HCT116 (cell line): ENCODE results near the gene BAHCC1. TPM values are rescaled to one million over a fixed set of nuclear protein-coding genes. Genes with fewer than 3 reads are reported as not detected.

Experiments used
- ATAC-seq: fragments of 200-7000 bp; cut with Tn5 transposase; 2 replicates; pipeline ENCODE4 v1.9.1; 2020; ENCODE audit warnings: mild to moderate bottlenecking, moderate library complexity
- BruUV-seq: library from RNA; stranded (reverse); fragments of 400-500 nt; replicated peaks from 2 replicates; lab custom pipeline; 2021; lab: Mats Ljungman, UMichigan
- CTCF ChIA-PET: fragments of 300-600 bp; sonication (Branson Sonifier 250); formaldehyde crosslinking; loops from one replicate; lab custom pipeline; 2021; ENCODE audit warnings: antibody characterized with exemption; lab: Charles Lee
- POLR2A ChIA-PET: fragments of 300-600, 350-600 bp; sonication (Branson Sonifier 250); formaldehyde crosslinking; loops from one replicate; lab custom pipeline; 2021; ENCODE audit warnings: antibody characterized with exemption; lab: Charles Lee
- RAD21 ChIA-PET, 2 experiments: fragments of 300-600 bp; sonication (Branson Sonifier 250); formaldehyde crosslinking; loops; one replicate each; lab custom pipeline; 2023; ENCODE audit warnings: low total read pairs in 2 of 2; ENCODE audit not compliant: uncharacterized antibody in 2 of 2, unreplicated experiment in 2 of 2, low non-redundant PET in 1 of 2; lab: Charles Lee
- DNase-seq: peaks from one replicate; pipeline ENCODE4 v3.0.0-alpha.2; 2010; ENCODE audit warnings: low read depth, low spot score
- H2AFZ ChIP-seq: fragments of 200-600 bp; shearing (Covaris generic), sonication (generic); 2 replicates; pipeline ENCODE4 v1.6.1; 2017; ENCODE audit warnings: low read depth, mixed run types, mixed read lengths, antibody characterized with exemption, low read length; ENCODE audit not compliant: poor library complexity, severe bottlenecking
- H3K27ac ChIP-seq: 2 replicates; pipeline ENCODE4 v1.5.1; 2012; ENCODE audit warnings: low read depth, low read length
- H3K27me3 ChIP-seq: fragments of 200-600 bp; sonication (generic); 2 replicates; pipeline ENCODE4 v1.6.1; 2016; ENCODE audit warnings: mixed run types, low read length, mixed read lengths; ENCODE audit not compliant: insufficient read depth
- H3K36me3 ChIP-seq, 2 experiments: fragments of 200-500 bp in 1 of 2; fragments of 200-600 bp in 1 of 2; sonication (Bioruptor generic) in 1 of 2; sonication (generic) in 1 of 2; 2 replicates each; pipeline versions ENCODE4 v1.5.1 to v1.6.1; 2014 to 2016; ENCODE audit warnings: low read length in 2 of 2, inconsistent platforms in 1 of 2, mixed read lengths in 1 of 2, mixed run types in 1 of 2; ENCODE audit not compliant: insufficient read depth in 2 of 2, control insufficient read depth in 1 of 2
- H3K4me1 ChIP-seq, 2 experiments: fragments of 200-600 bp in 1 of 2; sonication (generic) in 1 of 2; 2 replicates each; pipeline versions ENCODE4 v1.5.1 to v1.6.1; 2012 to 2017; ENCODE audit warnings: low read length in 2 of 2, inconsistent platforms in 1 of 2, mild to moderate bottlenecking in 1 of 2, mixed read lengths in 1 of 2, mixed run types in 1 of 2, moderate library complexity in 1 of 2; ENCODE audit not compliant: insufficient read depth in 2 of 2, control insufficient read depth in 1 of 2
- H3K4me2 ChIP-seq: fragments of 200-600 bp; sonication (generic); 2 replicates; pipeline ENCODE4 v1.6.1; 2017; ENCODE audit warnings: mixed run types, low read length, mixed read lengths
- H3K4me3 ChIP-seq, 2 experiments: fragments of 200-600 bp in 1 of 2; sonication (generic) in 1 of 2; replicated peaks in 1 of 2; 2 replicates each; pipeline ENCODE4 v1.5.1; 2011 to 2016; ENCODE audit warnings: low read length in 2 of 2, control low read depth in 1 of 2, low read depth in 1 of 2, mild to moderate bottlenecking in 1 of 2, mixed read lengths in 1 of 2, mixed run types in 1 of 2
- H3K79me2 ChIP-seq: fragments of 200-600 bp; sonication (generic); 2 replicates; pipeline ENCODE4 v1.6.1; 2017; ENCODE audit warnings: mild to moderate bottlenecking, mixed run types, low read length, moderate library complexity, mixed read lengths; ENCODE audit not compliant: insufficient read depth
- H3K9ac ChIP-seq: fragments of 200-600 bp; sonication (generic); 2 replicates; pipeline ENCODE4 v1.6.1; 2016; ENCODE audit warnings: low read length, mixed read lengths
- H3K9me2 ChIP-seq: fragments of 200-600 bp; sonication (generic), shearing (Covaris generic); 2 replicates; pipeline ENCODE4 v1.6.1; 2017; ENCODE audit warnings: mixed run types, mild to moderate bottlenecking, moderate library complexity; ENCODE audit not compliant: insufficient read depth
- H3K9me3 ChIP-seq, 2 experiments: fragments of 200-500 bp in 1 of 2; fragments of 200-600 bp in 1 of 2; sonication (Bioruptor generic) in 1 of 2; sonication (generic) in 1 of 2; 2 replicates each; pipeline ENCODE4 v1.6.1; 2014 to 2017; ENCODE audit warnings: low read length in 2 of 2, mixed read lengths in 2 of 2, inconsistent platforms in 1 of 2, low read depth in 1 of 2, mild to moderate bottlenecking in 1 of 2, mixed run types in 1 of 2, moderate library complexity in 1 of 2; ENCODE audit not compliant: control insufficient read depth in 1 of 2, insufficient read depth in 1 of 2
- H4K20me1 ChIP-seq: fragments of 200-600 bp; sonication (generic), shearing (Covaris generic); 2 replicates; pipeline ENCODE4 v1.6.1; 2017; ENCODE audit warnings: mixed run types, mild to moderate bottlenecking, moderate library complexity; ENCODE audit not compliant: insufficient read depth
- ATF3 ChIP-seq: IDR thresholded peaks from 2 replicates; pipeline ENCODE4 v1.6.1; 2012
- CBX3 ChIP-seq: IDR thresholded peaks from 2 replicates; pipeline ENCODE4 v1.6.1; 2012; ENCODE audit warnings: low read depth
- CEBPB ChIP-seq: IDR thresholded peaks from 2 replicates; pipeline ENCODE4 v1.6.1; 2012; ENCODE audit warnings: low read depth
- CTCF ChIP-seq, 3 experiments: fragments of 200-600 bp in 1 of 3; sonication (generic) in 1 of 3; IDR thresholded peaks in 2 of 3; conservative IDR thresholded peaks in 1 of 3; 2 replicates each; pipeline ENCODE4 v1.5.1; 2012 to 2017; ENCODE audit warnings: low read depth in 2 of 3, low read length in 2 of 3, antibody characterized with exemption in 1 of 3, borderline replicate concordance in 1 of 3, control low read depth in 1 of 3, mild to moderate bottlenecking in 1 of 3, mixed read lengths in 1 of 3, mixed run types in 1 of 3, moderate library complexity in 1 of 3; ENCODE audit not compliant: insufficient read depth in 1 of 3
- EGR1 ChIP-seq: IDR thresholded peaks from 2 replicates; pipeline ENCODE4 v1.6.1; 2012; ENCODE audit warnings: low read depth
- JUND ChIP-seq: IDR thresholded peaks from 2 replicates; pipeline ENCODE4 v1.6.1; 2012
- POLR2A ChIP-seq: IDR thresholded peaks from 2 replicates; pipeline ENCODE4 v1.7.0; 2011; ENCODE audit warnings: borderline replicate concordance; ENCODE audit not compliant: insufficient read depth, insufficient read length; ENCODE audit errors: extremely low read depth
- RAD21 ChIP-seq: IDR thresholded peaks from 2 replicates; pipeline ENCODE4 v1.6.1; 2012; ENCODE audit warnings: low read depth, mild to moderate bottlenecking
- SP1 ChIP-seq: IDR thresholded peaks from 2 replicates; pipeline ENCODE4 v1.6.1; 2012; ENCODE audit warnings: low read depth
- SRF ChIP-seq: IDR thresholded peaks from 2 replicates; pipeline ENCODE4 v1.6.1; 2012; ENCODE audit warnings: low read depth
- TCF7L2 ChIP-seq: IDR thresholded peaks from 2 replicates; pipeline ENCODE4 v1.7.0; 2011; ENCODE audit warnings: borderline replicate concordance, inconsistent platforms; ENCODE audit not compliant: insufficient read depth, insufficient read length; ENCODE audit errors: extremely low read depth
- YY1 ChIP-seq: IDR thresholded peaks from 2 replicates; pipeline ENCODE4 v1.6.1; 2011; ENCODE audit warnings: low read length, low read depth, moderate library complexity, mild to moderate bottlenecking; ENCODE audit not compliant: insufficient replicate concordance; ENCODE audit errors: extremely low read depth
- ZNF274 ChIP-seq: fragments of 200-500 bp; sonication (Bioruptor generic); IDR thresholded peaks from 2 replicates; pipeline ENCODE4 v1.6.1; 2014; ENCODE audit warnings: mild to moderate bottlenecking, low read depth, low read length, inconsistent platforms
- intact Hi-C: fragments of 100-400 bp; cut with micrococcal nuclease; formaldehyde crosslinking; loops from 2 replicates; pipeline ENCODE4 v1.10.0; 2022
- total RNA-seq: library from RNA; stranded (reverse); gene quantifications from one replicate; pipeline ENCODE4 v1.2.1, GENCODE V29; 2021; ENCODE audit not compliant: unreplicated experiment
- TF ChIP-seq, protein P1 (sequence below): IDR thresholded peaks from 2 replicates; pipeline ENCODE4 v1.6.1; 2011; ENCODE audit warnings: mild to moderate bottlenecking, low read length, moderate library complexity; ENCODE audit not compliant: insufficient replicate concordance; ENCODE audit errors: extremely low read depth
- TF ChIP-seq, protein P2 (sequence below): IDR thresholded peaks from 2 replicates; pipeline ENCODE4 v1.6.1; 2012

Gene BAHCC1
- total RNA-seq, 1 experiment from 2014 or later: 45.2 TPM

DNA sequence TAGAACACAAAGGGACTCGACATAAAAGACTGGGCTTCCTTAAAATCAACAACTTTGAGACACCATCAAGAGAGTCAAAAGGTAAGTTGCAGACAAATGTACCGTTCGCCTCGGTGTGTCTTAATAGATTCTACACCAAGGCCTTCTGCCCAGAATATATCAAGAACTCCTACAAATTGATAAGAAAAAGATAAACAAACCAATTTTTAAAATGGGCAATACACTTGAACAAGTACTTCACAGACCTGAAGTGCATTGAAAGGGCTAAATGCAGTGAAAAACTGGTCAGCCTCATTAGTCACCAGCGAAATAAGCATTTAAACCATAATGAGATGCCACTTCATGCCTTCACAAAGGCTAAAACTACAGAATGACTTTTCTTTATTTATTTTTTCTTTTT is 20.4 kb upstream of the BAHCC1 start:
- Histone ChIP-seq H3K4me1 (peaks cover 10 to 23% of the 10 kb centered on the region in 2 experiments), H3K9ac (no peak overlapping the region), H3K9me3 (no peaks in the 10 kb centered on the region), H3K4me2 (no peak overlapping the region), H3K27me3 (no peaks in the 10 kb centered on the region), H3K27ac (no peak overlapping the region), H3K4me3 (no peak overlapping the region), H2AFZ (no peak overlapping the region), H3K9me2 (no peaks in the 10 kb centered on the region), H3K79me2 (no peaks in the 10 kb centered on the region), H3K36me3 (no peaks in the 10 kb centered on the region), H4K20me1 (no peaks in the 10 kb centered on the region)
- BruUV-seq: no TSS peak
- ATAC-seq (no peak), DNase-seq (no peak)
- ChIA-PET POLR2A (interaction anchor here (1.2 kb wide), 1 partner anchor 20 kb away, joined by 3 read pairs; the partner anchor contains the start of gene BAHCC1), CTCF (no interaction called here), RAD21 (no interaction called here)
- TF ChIP-seq YY1 (no peak), ATF3 (no peak), CEBPB (no peak), TCF7L2 (no peak), SP1 (no peak), POLR2A (no peak), EGR1 (no peak), CTCF (IDR thresholded peaks at IDR 0.05 in 2 of 3, conservative IDR thresholded peaks at IDR 0.05 in 1 of 3; ENCODE audit: borderline replicate concordance in 1 of 3, insufficient read depth in 1 of 3, low read depth in 2 of 3, low read length in 2 of 3) (no peak), ZNF274 (no peak), RAD21 (no peak), CBX3 (no peak), JUND (no peak), SRF (no peak)
- TF ChIP-seq, protein P1, sequence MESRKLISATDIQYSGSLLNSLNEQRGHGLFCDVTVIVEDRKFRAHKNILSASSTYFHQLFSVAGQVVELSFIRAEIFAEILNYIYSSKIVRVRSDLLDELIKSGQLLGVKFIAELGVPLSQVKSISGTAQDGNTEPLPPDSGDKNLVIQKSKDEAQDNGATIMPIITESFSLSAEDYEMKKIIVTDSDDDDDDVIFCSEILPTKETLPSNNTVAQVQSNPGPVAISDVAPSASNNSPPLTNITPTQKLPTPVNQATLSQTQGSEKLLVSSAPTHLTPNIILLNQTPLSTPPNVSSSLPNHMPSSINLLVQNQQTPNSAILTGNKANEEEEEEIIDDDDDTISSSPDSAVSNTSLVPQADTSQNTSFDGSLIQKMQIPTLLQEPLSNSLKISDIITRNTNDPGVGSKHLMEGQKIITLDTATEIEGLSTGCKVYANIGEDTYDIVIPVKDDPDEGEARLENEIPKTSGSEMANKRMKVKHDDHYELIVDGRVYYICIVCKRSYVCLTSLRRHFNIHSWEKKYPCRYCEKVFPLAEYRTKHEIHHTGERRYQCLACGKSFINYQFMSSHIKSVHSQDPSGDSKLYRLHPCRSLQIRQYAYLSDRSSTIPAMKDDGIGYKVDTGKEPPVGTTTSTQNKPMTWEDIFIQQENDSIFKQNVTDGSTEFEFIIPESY: no peak
- TF ChIP-seq, protein P2, sequence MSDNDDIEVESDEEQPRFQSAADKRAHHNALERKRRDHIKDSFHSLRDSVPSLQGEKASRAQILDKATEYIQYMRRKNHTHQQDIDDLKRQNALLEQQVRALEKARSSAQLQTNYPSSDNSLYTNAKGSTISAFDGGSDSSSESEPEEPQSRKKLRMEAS: no peak
- intact Hi-C loops: loop anchor here (5.0 kb wide), 1 partner anchor 162 kb away; no protein-coding TSS in a partner anchor
